CD1c-positive myeloid dendritic cell (primary cell): ENCODE data around the gene BRMS1L.
"Not testable (repeated sequence)": the region's sequence is repeated elsewhere in the genome, so short reads cannot be mapped to it uniquely, and the experiment has no call there.

Experiments used
- DNase-seq: peaks from one replicate; pipeline ENCODE4 v3.0.0-alpha.2; 2016; ENCODE audit errors: extremely low spot score

Gene BRMS1L, protein sequence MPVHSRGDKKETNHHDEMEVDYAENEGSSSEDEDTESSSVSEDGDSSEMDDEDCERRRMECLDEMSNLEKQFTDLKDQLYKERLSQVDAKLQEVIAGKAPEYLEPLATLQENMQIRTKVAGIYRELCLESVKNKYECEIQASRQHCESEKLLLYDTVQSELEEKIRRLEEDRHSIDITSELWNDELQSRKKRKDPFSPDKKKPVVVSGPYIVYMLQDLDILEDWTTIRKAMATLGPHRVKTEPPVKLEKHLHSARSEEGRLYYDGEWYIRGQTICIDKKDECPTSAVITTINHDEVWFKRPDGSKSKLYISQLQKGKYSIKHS

DNA sequence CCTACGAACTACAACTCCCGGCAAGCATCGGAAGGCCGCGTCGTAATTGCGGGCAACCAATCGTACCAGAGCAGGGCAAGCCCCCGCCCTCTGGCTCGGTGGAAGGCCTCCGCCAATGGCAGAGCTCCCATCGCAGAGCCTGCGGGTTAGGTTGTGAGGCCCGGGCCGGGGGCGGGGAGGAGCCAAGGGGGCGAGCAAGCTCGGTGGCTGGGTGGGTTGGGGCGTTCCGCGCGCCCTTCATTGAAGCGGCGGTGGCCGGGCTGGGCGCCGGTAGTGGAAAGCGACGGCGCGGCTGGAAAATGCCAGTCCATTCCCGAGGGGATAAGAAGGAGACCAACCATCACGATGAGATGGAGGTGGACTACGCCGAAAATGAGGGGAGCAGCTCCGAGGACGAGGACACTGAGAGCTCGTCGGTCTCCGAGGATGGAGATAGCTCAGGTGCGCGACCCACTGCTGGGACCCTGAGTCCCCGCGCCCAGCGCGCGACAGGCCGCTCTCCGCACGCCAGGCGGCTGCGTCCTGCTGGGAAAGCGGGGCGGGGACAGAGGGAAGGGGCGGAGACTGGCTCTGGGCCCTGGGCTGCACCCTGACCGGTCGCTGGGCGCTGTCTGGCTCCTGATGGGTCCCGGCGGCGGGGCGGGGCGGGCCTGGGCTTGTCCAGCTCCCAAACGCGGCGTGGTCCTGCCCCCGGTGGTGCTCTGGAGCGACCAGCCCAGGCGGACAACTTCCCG lies at the start of gene BRMS1L:
BRMS1L (plus strand) TSS at position 121 of the 734 bp plus-strand sequence; CDS start at position 300, 179 bp downstream.
- peak; percentile 97 for DNase-seq

DNA sequence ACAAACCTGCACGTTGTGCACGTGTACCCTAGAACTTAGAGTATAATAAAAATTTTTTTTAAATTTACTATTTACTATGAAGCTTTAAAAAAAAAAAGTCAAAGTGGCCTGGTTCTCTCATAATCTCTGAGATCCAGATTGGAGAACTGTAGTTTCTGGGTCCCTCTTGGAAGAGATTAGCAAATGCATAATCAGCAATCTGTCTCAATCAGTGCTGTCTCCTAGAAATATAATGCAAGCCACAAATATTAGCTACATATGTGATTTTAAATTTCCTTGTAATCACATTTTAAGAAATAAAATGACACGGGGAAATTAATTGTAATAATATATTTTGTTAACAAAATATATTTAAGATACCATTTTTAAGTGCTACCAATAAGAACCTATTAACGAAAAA lies 49.3 kb upstream of the BRMS1L start:
- no peak for DNase-seq

DNA sequence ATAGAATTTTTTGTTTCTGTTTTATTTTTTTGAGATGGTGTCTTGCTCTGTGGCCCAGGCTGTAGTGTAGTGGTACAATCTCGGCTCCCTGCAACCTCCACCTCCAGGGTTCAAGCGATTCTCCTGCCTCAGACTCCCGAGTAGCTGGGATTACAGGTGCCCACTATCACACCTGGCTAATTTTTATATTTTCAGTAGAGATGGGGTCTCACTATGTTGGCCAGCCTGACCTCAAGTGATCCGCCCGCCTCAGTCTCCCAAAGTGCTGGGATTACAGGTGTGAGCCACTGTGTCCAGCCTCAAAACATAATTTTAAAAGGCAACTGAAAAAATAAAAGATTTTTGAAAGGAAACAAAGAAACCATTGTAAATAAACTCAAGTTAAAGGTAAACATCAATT lies 48.6 kb upstream of the BRMS1L start:
- DNase-seq: not testable (repeated sequence)

DNA sequence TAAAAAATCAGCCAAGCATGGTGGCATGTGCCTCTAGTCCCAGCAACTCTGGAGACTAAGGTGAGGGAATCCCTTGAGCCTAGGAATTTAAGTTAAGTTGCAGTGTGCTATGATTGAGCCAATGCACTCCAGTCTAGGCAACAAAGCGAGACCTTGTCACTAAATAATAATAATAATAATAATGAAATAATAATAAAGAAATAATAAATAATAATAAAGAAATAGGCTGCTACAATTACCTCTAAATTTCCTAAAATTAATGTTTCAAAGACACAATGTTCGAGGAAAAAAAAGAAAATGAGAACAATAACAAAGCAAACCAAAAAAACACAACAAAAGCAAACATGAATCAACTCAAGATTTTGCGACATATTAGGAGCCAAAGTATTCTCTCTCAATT lies 46.8 kb upstream of the BRMS1L start:
- DNase-seq: no peak

DNA sequence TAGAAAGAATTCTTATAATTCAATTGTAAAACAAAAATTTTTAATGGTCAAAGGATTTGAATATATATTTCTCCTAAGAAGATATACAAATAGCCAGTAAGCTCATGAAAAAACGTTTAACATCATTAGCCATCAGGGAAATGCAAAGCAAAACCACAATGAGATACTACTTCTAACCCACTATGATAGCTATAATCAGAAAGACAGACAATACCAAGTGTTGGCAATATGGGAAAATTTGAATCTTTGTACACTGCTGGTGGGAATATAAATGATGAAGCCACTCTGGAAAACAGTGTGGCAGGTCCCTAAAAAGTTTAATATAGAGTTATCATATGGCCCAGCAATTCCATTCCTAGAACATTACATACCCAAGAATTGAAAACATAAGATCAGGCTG lies 42.4 kb upstream of the BRMS1L start:
- no peak for DNase-seq

DNA sequence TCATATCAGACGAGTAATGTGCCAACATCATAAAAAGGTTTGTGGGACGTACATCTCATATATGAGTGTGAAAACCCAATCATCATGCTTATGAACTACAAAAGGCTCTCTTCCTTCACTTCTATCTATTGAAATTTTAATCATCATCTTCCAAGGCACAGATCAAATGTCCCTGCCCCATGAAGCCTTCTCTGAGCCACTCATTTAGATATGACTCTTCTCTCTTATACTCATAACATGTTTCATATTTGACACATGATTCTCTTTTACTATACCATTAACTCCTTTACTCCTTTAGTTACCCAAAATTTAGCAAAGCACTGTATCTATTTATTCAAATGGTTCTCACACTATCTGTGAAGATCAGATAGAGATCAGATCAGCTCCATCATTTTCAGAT lies 39.3 kb upstream of the BRMS1L start:
- no peak for DNase-seq

DNA sequence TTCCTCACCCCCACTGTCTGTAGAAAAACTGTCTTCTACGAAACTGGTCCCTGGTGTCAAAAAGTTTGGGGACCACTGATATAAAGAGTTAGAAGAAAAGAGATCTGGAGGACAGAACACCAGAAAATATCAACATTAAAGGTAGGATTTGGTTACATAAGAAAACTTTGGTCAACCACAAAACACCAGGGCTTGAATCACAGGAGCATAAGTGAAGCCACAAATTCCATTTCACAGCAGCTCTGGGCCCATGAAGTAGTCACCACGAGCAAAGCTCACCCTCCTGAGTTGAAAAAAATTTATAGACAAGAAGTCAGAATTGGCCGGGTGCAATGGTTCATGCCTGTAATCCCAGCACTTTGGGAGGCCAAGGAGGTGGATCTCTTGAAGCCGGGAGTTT lies 36.5 kb upstream of the BRMS1L start:
- DNase-seq: no peak

DNA sequence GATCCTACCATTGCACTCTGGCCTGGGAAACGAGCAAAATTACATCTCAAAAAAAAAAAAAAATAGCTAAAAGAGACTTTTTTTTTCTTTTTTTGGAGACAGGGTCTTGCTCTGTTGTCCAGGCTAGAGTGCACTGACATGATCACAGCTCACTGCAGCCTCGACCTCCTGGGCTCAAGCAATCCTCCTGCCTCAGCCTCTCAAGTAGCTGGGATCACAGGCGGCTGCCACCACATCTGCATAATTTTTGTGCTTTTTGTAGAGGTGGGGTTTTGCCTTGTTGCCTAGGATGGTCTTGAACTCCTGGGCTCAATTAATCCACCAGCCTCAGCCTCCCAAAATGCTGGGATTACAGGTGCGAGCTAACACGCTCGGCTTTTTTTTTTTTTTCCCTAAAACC lies 28.3 kb upstream of the BRMS1L start:
- DNase-seq: no peak

DNA sequence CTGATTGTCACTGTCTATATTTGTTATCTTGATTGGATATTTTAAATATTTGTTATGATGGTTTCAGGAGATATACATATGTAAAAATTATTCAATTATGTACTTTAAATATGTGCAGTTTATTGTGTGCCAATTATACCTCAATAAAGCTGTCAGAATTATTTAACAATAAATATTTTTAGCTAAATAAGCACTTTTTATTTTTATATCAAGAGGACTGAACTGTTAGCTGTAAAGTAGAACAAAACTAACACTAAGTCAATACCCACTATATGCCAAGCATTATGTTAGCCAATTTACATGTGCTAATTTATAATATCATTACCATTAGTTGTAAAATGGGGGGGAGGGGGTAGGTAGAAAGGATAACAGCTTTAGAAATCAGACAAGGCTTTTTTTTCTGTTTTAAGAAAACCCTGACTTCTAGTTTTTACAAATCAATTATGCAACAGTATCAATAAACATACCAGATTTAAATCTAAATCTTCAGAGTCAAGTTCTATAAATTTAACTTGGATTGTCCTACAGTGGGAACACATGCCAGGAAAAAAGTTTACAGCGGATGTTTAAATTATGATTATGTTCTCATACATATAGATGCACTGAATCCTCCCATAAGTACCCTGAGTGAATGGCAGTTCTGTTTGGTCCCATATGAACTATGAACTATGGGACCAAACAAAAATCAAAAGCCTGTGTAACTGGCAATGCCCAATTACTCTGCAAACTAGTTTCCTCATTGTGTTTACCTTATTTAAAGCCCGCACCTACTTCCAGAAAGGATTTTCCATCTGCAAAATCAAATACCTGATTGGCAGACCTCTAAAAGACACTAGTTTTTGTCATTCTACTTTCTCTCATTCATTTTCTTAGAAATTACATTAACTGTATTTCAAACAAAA lies 19.9 kb upstream of the BRMS1L start:
- DNase-seq: no peak

DNA sequence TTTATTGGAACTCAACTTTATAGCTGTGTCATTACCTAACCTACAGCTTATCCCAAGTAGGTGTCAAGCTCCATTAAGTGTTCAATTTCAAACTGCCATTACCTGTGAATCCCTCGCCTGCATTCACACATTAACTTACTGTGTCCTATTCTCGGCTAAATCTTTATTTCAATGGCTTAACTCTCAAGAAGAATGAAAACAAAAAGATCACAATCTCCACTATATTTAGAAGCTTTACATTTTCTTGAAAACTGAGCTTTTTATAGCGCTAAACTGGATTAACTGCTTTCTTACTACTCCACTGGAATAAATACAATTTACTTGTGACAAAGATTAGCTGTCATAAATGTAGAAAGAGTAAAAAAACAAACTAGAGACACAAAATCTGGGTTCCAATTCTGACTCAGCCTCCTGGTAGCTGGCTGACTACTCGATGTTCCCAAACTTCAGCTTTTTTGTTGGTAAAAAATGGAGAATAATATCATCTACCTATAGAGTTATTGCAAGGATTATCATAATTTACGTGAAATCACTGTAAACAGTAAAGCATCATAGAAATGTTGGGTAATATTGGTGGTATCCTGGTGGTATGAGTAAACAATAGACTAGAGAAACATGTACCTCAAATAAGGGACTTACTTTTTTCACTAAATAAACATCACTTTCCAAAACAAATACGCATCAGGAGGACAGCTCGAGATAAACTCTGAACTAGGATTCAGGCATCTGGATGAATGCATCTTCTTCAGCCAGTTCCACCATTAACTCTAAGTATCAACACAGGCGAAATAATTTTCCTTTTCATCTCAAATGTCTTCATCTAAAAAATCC lies 18.8 kb upstream of the BRMS1L start:
- no peak for DNase-seq

DNA sequence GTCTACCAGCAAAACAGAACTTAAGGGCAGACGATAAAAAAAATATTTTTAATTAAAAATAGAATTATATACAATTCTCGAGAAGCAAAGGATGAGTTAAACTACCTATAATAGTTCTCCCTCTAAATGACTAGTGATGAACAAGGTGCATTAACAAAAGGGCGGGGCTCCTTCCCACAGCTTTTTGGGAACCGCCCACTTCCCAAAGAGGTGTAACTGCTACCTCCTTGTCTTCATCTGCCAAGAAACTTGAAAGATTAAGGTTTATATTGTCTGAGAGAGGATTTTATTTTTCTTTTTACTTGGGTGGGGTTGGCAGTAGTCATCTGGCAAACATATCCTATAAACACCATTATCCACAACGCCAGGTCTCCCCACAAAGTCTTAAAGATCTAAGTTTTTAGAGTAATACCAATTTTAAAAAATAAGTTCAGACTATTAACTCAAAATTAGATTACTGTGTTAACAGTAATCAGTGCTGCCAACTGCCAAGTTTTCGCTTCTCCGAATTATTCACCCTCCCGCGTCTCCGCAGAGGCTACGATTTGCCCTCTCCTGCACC lies 18.0 kb upstream of the BRMS1L start:
- DNase-seq: peak; percentile 21

DNA sequence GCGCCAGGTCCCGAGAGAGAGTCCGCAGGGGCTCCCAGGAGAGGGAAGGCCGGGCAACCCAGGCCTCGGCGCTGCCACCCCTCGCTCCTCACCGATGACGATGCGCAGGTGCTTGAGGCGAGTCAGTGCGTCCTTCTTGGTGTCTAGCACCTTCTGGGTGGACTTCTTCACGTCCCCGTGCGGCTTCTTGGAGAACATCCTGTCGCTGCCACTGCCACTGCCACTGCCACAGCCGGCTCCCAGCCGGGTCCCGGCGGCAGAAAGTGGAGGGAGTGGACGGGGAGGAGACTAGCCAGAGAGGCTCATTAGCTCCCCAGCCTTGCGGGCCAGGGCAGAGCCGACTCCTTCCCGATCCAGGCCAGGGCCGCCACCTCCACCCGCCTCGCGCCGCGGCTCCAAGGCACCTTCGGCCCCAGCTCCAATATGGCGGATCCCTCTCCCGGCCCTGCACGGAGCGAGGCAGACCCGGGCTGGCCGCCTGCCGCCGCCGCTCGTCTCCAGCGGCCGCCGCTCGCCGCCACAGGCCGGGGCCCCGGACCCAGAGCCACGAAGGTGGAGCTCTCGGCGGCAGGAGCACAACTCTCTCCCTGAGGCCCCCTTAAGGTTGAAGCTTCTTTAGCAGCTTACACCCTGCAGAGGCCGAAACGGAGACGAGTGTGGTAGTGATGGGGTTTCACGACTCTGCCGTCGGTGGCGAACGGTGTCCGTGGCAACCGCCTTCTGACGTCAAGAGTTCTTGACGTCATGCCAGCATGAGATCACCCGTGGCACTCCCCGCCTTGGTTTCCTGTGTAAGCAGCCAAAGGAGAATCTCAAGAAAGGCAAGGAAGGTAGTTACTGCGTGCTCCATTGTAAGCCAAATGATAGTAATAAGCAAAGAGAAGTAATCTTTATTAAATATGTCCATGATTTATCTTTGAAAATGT lies 17.2 kb upstream of the BRMS1L start, which contains the start of gene RALGAPA1:
RALGAPA1 (minus strand) TSS at position 658 of the 926 bp plus-strand sequence; CDS start at position 198, 460 bp downstream.
- peak; percentile 96 for DNase-seq

DNA sequence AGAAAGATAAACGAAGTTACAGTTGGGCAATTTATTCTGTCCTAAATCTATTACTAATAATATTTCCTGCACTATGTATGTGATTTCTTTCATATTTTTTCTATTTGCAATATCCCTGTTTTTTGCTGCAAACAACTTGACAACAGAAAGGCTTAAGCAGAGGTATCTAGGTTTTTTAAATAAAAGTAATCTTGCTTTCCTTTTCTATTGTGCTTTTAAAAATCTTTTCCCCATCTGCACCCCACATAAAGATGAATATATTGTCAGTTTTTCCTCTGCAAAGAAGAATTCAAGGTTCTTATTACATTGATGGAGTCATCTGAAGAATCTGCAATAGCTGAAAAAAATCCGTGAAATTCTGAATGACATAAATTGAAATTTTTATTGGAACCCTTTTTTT lies 16.5 kb upstream of the BRMS1L start:
- DNase-seq: no peak

DNA sequence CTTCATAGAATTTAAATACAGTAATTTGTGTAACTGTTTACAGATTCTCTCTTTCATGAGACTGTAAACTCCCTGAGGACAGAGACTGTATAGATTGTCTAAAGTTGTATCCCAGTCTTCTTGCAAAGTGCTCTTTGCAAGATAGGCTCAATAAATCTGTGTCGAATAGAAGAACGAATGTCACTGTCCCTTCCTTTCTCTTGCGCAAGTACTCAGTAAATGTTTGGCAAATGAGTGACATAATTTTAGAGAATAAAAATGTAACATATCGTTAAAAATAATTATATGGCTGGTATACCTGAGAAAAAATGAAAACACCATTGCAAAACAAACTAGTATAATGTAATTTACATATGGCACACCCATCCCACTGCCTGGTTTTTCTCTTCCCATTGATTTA lies 15.2 kb upstream of the BRMS1L start:
- DNase-seq: no peak

DNA sequence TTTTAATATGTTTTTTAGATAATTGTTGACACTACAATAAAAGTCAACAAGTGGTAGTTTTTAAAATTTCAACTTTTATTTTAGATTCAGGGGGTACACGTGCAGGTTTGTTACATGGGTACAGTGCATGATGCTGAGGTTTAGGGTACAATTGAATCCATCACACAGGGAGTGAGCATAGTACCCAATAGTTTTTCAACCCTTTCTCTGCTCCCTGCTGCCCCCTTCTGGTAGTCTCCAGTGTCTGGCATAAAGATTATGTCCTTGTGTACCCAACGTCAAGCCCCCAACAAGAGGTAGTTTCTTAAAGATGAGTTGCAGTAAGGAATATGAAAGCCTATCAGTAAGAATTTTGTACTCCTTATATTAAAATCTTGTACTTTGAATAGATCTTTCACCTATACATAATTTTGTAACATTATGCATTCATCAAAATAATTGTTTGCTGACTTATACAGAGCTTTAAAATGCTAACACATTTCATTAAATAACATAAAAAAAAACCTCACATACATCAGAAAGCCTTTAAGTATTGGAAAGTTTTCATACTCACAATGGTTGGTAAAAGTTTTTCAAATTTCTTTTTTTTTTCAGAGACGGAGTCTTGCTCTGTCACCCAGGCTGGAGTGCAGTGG lies 11.7 kb upstream of the BRMS1L start:
- peak; percentile 76 for DNase-seq

DNA sequence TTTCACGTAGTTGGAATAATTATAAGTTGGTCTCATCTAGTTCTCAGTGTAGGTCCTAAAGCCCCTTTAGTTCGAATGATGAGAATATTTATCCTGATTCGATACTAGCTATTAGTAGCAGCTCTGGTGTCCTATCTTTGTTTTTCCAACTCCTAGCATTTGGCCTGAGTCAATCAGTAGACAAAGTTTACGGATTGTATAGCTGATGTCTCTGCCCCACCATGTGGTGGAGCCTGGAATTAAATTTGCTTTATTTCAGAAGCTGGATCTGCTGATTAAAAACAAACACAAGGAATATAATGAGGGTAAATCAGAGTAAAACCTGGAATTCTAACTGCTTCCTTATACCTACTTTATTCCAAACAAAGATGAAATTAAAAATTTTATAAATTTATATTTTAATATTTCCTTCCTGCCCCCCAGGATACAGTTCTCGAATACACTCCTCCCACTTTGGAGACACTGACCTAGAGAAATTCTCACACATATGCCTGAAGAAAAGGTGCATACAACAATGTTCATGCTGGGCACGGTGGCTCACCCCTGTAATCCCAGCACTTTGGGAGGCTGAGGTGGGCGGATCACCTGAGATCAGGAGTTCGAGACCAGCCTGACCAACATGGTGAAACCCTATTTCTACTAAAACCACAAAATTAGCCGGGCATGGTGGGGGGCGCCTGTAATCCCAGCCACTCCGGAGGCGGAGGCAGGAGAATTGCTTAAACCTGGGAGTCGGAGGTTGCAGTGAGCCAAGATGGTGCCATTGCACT lies 7.6 kb upstream of the BRMS1L start:
- DNase-seq: peak; percentile 23

DNA sequence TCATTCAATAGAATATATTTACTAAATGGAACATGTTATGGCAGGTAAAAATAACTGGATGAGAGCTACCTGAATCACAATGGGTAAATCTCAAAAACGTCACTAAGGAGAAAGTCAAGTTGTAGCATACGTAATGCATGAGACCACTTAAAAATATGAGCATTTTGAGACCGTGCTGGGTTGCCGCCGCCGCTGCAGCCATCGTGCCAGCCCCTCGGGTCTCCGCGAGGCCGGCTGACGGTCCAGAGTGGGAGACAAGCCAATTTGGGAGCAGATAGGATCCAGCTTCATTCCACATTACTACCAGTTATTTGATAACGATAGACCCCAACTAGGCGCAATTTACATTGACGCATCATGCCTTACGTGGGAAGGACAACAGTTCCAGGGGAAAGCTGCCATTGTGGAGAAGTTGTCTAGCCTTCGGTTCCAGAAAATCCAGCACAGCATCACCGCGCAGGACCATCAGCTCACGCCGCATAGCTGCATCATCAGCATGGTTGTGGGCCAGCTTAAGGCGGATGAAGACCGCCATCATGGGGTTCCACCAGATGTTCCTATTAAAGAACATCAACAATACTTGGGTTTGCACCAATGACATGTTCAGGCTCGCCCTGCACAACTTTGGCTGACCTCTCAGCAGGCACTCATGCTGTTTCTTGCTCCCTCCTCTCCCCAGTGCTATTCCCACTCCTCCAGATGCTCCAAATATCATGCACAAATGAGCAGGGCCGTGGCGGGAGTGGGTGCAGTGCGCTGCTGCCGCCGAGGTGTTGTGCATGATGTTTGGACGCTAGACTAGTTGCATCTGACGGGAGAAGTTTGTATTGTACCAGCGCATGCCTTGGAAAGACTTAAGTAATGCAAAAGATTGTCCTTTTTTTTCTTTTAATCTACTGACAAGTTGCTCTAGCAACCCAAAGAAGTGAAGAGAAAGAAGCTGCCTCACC lies 6.3 kb upstream of the BRMS1L start:
- DNase-seq: no peak
